GM12872 (cell line): ENCODE data around the gene TSPAN15.

Experiments
- CTCF ChIP-seq: IDR thresholded peaks from 3 replicates; pipeline ENCODE4 v1.5.1; 2011; ENCODE audit warnings: low read depth, mild to moderate bottlenecking, low read length, moderate library complexity; ENCODE audit not compliant: insufficient read depth

Gene TSPAN15

DNA sequence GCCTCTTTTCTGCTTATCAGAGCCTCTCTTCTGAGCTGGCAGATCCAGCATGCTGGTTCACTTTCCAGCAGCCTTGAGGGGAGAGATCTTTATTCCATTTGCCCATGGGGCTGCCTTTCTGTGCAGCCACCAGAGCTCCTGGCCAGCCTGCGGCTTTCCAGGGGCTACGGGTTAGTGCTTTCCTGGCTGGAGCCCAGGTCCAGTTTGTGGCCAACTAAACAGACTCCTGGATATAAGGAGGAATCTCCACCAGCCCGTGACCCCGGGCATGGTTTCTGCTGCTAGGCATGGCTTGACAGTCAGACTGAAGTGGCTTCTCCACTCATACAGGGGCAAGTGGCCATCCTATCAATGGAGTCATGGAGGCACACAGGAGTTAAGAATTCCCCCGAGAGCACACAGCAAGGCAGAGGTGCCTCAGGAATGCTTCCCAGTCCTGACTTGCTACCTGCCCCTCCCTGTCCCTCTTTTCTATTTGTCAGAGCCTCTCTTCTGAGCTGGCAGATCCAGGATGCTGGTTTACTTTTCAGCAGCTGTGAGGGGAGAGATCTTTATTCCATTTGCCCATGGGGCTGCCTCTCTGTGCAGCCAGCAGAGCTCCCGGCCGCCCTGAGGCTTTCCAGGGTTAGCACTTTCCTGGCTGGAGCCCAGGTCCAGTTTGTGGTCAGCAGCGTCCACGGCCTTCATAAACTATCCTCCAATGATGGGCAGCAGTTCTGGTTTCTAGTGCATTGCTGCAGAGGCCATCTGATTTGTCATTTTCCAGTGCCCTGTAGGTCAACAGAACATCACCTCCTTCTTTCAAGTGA, 35.9 kb downstream of the TSPAN15 start:
- TF ChIP-seq CTCF, result no peak

DNA sequence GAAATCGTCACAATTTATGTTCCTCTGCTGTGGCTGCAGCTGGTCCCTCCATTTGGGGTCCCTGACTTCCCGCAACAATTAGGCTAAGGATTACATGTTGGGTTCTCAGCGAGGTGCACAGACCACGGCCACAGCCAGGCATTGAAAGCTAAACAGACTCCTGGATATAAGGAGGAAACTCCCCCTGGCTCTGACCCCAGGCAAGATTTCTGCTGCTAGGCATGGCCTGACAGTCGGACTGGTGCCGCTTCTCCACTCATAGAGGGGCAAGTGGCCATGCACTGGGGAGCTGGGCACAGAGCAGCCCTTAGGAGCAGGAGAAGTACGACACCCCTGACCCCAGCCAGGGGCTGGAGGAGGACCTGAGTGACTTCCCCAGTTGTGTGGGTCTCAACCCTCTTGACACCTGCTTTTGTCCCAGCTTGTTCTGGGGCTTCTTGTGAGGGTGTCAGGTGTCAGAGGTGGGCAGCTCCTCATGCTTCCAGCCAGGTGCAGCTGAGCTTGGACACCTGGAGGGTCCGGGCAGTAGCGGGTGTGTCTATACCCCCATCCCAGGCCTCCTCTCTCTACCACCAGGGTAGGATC, 38.3 kb downstream of the TSPAN15 start:
- TF ChIP-seq CTCF, result no peak

DNA sequence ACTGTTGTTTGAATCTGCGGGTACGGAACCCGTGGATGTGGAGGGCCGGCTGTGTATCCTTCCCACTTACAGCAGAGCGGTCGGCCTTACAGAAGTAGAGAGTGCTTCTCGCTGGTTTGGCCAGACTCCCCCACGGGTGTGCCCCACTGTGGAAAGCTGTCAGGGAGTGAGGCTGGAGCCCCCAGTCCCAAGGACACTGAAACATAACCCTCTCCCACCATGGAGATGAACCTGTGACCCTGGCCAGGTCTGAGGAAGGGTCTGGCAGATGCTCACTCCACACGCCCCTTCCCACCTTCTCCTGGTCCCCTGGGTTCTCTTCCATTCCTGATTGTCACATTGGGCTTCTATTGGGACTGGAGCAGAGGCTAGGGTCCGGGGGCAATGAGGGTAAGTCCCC, 39.6 kb downstream of the TSPAN15 start:
- TF ChIP-seq CTCF, result no peak

GRCh38 chr10:69491611-69492010, 40.3 kb downstream of the TSPAN15 start:
- no peak for TF ChIP-seq CTCF

GRCh38 chr10:69492091-69492745, 41.0 kb downstream of the TSPAN15 start:
- no peak for TF ChIP-seq CTCF

- TF ChIP-seq CTCF, result no peak
These were observed 41.6 kb downstream of the TSPAN15 start for GRCh38 chr10:69492746-69493462.
